ENCODE results near the gene TMEM98.

- TF ChIP-seq CTCF (IDR thresholded peaks at IDR 0.05; ENCODE audit: borderline replicate concordance, extremely low read depth, low read length, poor library complexity, severe bottlenecking), result no peak
- TF ChIP-seq EZH2 (IDR thresholded peaks at IDR 0.05; ENCODE audit: borderline replicate concordance, low read depth, low read length, severe bottlenecking), result no peak
Observed at GRCh38 chr17:32878211-32878610, 49.7 kb upstream of the TMEM98 start.

Data from DND-41 (cell line).